ENCODE results near the gene RAMACL. TPM values are rescaled to one million over a fixed set of nuclear protein-coding genes. Genes with fewer than 3 reads are reported as not detected.

Gene RAMACL
- 2.1 and 2.3 TPM in 2 replicates for total RNA-seq

DNA sequence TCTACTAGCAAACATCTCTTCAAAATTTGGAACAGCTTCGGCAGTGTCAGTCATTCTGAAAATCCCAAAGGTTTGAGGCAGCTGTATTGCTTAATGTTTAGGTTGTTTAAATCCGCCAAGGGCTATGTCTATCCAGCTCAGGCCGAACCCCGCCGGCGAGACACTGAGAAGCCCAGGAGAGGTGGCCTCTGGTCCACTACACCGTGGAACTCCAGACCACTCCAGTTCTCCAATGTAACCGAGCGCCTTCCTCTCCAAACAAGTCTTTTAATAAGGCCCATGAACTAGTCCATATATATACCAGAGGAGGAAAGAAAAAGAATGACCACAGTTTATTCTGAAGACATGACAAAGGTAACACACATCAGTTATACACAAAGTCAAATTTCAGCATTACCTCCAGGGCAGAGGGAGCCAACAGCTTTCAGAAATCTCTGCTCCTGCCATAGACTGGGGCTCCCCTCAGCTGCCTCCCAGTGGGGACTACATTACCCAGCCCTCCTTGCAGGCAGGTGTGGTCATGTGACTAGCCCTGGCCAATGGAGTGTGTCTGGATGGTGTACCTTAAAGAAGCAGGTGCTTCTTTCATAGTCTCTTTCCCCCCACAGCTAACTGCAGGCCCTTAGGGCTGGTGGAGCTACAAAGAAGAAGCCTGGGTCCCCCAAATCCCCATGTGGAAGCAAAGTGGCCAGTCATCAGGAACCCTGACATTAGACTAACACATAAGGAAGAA is at the start of gene RAMACL:
Gene RAMACL, minus strand, starts transcription at position 255 of the 733 bp plus-strand sequence. Its CDS starts 201 bp downstream, at position 54.

DNA sequence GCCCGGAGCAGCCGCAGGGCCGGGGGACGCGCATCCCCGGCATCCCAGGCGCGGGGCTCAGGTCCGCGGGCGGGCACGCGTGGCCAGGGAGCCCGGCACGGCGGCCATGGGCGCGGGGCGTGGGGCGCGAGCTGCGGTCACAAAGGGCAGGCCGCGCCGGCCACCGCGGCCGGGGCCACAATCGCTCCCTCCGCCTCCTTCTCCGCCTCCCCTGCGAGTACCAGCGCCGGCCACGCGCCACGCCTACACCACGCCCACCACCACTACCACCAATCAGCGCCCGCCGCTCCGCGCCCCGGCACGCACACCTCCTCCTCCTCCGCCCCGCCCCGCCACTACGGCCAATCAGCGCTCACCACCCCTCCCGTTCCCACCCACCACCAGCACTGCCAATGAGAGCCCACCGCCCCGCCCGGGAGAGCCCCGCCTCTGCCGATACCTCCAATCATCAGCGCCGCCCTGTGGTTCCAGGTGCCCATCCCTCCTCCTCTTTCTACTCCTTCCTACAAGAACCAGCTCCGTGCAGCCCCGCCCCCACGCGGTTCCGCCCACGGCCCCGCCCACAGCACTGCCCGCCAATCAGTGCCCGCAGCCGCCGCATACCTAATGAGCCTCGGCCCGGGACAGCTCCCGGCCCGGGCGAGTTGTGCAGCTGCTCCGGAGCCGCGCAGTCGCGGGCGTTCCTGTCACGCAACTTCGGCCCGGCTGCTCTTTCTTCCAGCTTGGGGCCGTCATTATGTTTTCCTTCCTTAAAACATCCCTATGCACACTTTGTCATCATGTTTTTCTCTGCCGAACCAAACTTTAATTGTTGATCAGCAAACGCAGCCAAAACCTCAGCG is 40.8 kb upstream of the RAMACL start, which contains the start of gene RPS6KA2:
Gene RPS6KA2, minus strand, starts transcription at position 219 of the 842 bp plus-strand sequence. CDS start 232 bp downstream, outside the sequence.

Other genes with a start within 250 kb of the RAMACL start
- 44.0 and 62.1 TPM in 2 replicates for gene SFT2D1, start 244.1 kb downstream of the RAMACL start, total RNA-seq
- 18.0 and 24.3 TPM in 2 replicates for gene MPC1, start 203.7 kb downstream of the RAMACL start, total RNA-seq
- 41.1 and 74.6 TPM in 2 replicates for gene RPS6KA2, start 40.6 kb upstream of the RAMACL start, total RNA-seq

All from uterine smooth muscle cell (primary cell).